K562 (cell line): ENCODE measurements around the gene AGTR1. TPM values are rescaled to one million over a fixed set of nuclear protein-coding genes. Genes with fewer than 3 reads are reported as not detected.

ENCODE experiments used
- ATAC-seq: fragments of 200-7000 bp; cut with Tn5 transposase; 3 replicates; pipeline ENCODE4 v1.9.1; 2020; ENCODE audit warnings: moderate library complexity
- BruUV-seq: library from RNA; stranded (reverse); fragments of 400-500 nt; replicated peaks from 2 replicates; lab custom pipeline; 2021; lab: Mats Ljungman, UMichigan
- CTCF ChIA-PET: fragments of 300-600 bp; formaldehyde crosslinking; extraction: SDS; loops from one replicate; lab custom pipeline; 2021; ENCODE audit warnings: low intra/inter-chr PET ratio; lab: Yijun Ruan, JAX
- POLR2A ChIA-PET: fragments of 300-600, 350-650 bp; sonication (Branson Sonifier 250); formaldehyde crosslinking; extraction: SDS; loops from one replicate; lab custom pipeline; 2021; ENCODE audit warnings: antibody characterized with exemption, inconsistent platforms; lab: Yijun Ruan, JAX
- DNase-seq, 4 experiments: peaks; one replicate each; pipeline versions ENCODE4 v3.0.0 to v3.0.0-alpha.2; 2011 to 2018; ENCODE audit warnings: low spot score in 3 of 4, mixed read lengths in 3 of 4; ENCODE audit errors: extremely low read depth in 1 of 4
- FAIRE-seq: peaks from 2 replicates; lab custom pipeline; 2011; peaks lifted over from hg19 to GRCh38; lab: Jason Lieb, UNC
- H2AFZ ChIP-seq: 2 replicates; pipeline ENCODE4 v1.6.0; 2011; ENCODE audit warnings: low read depth, low read length, control low read depth, inconsistent platforms
- H3K27ac ChIP-seq: fragments of 200-600 bp; 3 replicates; pipeline ENCODE4 v1.8.0; 2011; ENCODE audit warnings: low read depth, mild to moderate bottlenecking, control low read depth, inconsistent platforms, low read length, moderate library complexity, mixed read lengths; ENCODE audit errors: extremely low read depth
- H3K27me3 ChIP-seq, 2 experiments: fragments of 300-600 bp in 1 of 2; 2 replicates in 1 of 2; 3 replicates in 1 of 2; pipeline versions ENCODE4 v1.6.0 to v1.8.0; 2011; ENCODE audit warnings: inconsistent platforms in 2 of 2, low read length in 2 of 2, mild to moderate bottlenecking in 1 of 2, mixed read lengths in 1 of 2, moderate library complexity in 1 of 2; ENCODE audit not compliant: control insufficient read depth in 2 of 2, insufficient read depth in 2 of 2
- H3K36me3 ChIP-seq: fragments of 300-600 bp; 3 replicates; pipeline ENCODE4 v1.8.0; 2011; ENCODE audit warnings: mild to moderate bottlenecking, low read length, inconsistent platforms; ENCODE audit not compliant: control insufficient read depth, insufficient read depth
- H3K4me1 ChIP-seq, 2 experiments: fragments of 200-600 bp in 1 of 2; replicated peaks in 1 of 2; 2 replicates in 1 of 2; 3 replicates in 1 of 2; pipeline versions ENCODE4 v1.5.1 to v1.8.0; 2011; ENCODE audit warnings: inconsistent platforms in 2 of 2, low read length in 2 of 2, mild to moderate bottlenecking in 1 of 2, mixed read lengths in 1 of 2, moderate library complexity in 1 of 2; ENCODE audit not compliant: control insufficient read depth in 2 of 2, insufficient read depth in 2 of 2
- H3K4me2 ChIP-seq: 2 replicates; pipeline ENCODE4 v1.6.1; 2011; ENCODE audit warnings: low read length, control low read depth, inconsistent platforms, mixed read lengths; ENCODE audit not compliant: insufficient read depth
- H3K4me3 ChIP-seq: fragments of 200-600 bp; sonication (generic), shearing (Covaris generic); 2 replicates; pipeline ENCODE4 v1.5.1; 2016; ENCODE audit warnings: control low read depth, inconsistent platforms
- H3K79me2 ChIP-seq: fragments of 200-600 bp; 3 replicates; pipeline ENCODE4 v1.8.0; 2011; ENCODE audit warnings: low read length, inconsistent platforms; ENCODE audit not compliant: control insufficient read depth, insufficient read depth
- H3K9ac ChIP-seq, 2 experiments: 2 replicates each; pipeline versions ENCODE4 v1.6.0 to v1.6.1; 2011; ENCODE audit warnings: low read depth in 2 of 2, low read length in 2 of 2, control low read depth in 1 of 2, inconsistent platforms in 1 of 2, mild to moderate bottlenecking in 1 of 2, mixed read lengths in 1 of 2; ENCODE audit not compliant: insufficient read depth in 1 of 2
- H3K9me1 ChIP-seq: one replicate; pipeline ENCODE4 v1.6.0; 2011; ENCODE audit warnings: inconsistent platforms, mild to moderate bottlenecking, low read length, moderate library complexity; ENCODE audit not compliant: control insufficient read depth, insufficient read depth
- H3K9me3 ChIP-seq: replicated peaks from 2 replicates; pipeline ENCODE4 v1.5.1; 2011; ENCODE audit warnings: low read depth, low read length, inconsistent platforms; ENCODE audit not compliant: control insufficient read depth, insufficient read depth
- H4K20me1 ChIP-seq: replicated peaks from 2 replicates; pipeline ENCODE4 v1.6.1; 2011; ENCODE audit warnings: low read length, inconsistent platforms, mixed read lengths; ENCODE audit not compliant: control insufficient read depth, insufficient read depth
- CREB1 ChIP-seq, 2 experiments: sonication (generic) in 1 of 2; formaldehyde crosslinking in 1 of 2; IDR thresholded peaks; 2 replicates each; pipeline versions ENCODE4 v1.6.1 to v1.8.0; 2012 to 2022; ENCODE audit warnings: inconsistent platforms in 1 of 2, mild to moderate bottlenecking in 1 of 2, missing genetic modification reagents in 1 of 2, moderate library complexity in 1 of 2
- FOSL1 ChIP-seq: fragments of 200-800 bp; sonication (Bioruptor generic); conservative IDR thresholded peaks from 2 replicates; pipeline ENCODE4 v1.6.1; 2016; ENCODE audit warnings: missing genetic modification characterization, missing compliant biosample characterization
- HDAC6 ChIP-seq: IDR thresholded peaks from 2 replicates; pipeline ENCODE4 v1.6.1; 2012; ENCODE audit warnings: low read depth, mild to moderate bottlenecking, control low read depth, inconsistent platforms, low read length, moderate library complexity
- MAFK ChIP-seq: IDR thresholded peaks from 2 replicates; pipeline ENCODE4 v1.6.1; 2011; ENCODE audit warnings: low read length, improper control_type of control experiment
- MTF1 ChIP-seq: fragments of 250-450 bp; sonication (Bioruptor Pico); IDR thresholded peaks from 2 replicates; pipeline ENCODE4 v1.9.0; 2021; ENCODE audit warnings: moderate library complexity, mild to moderate bottlenecking, inconsistent platforms, borderline replicate concordance
- NR4A1 ChIP-seq, 2 experiments: fragments of 250-450 bp in 1 of 2; fragments of 450-650 bp in 1 of 2; sonication (Bioruptor Pico) in 1 of 2; IDR thresholded peaks; 2 replicates each; pipeline versions ENCODE4 v1.4.0 to v1.6.1; 2016 to 2020; ENCODE audit warnings: mild to moderate bottlenecking in 2 of 2, missing compliant biosample characterization in 1 of 2, missing genetic modification characterization in 1 of 2, moderate library complexity in 1 of 2
- POLR2AphosphoS5 ChIP-seq: IDR thresholded peaks from 2 replicates; pipeline ENCODE4 v1.6.1; 2011; ENCODE audit warnings: mild to moderate bottlenecking, low read depth, low read length, moderate library complexity; ENCODE audit not compliant: control insufficient read depth, insufficient read depth
- TCFL5 ChIP-seq: fragments of 250-450 bp; sonication (Bioruptor Pico); conservative IDR thresholded peaks from 2 replicates; pipeline ENCODE4 v1.6.1; 2021; ENCODE audit warnings: mild to moderate bottlenecking, moderate library complexity, matching md5 sums
- ZNF124 ChIP-seq: sonication (generic); formaldehyde crosslinking; IDR thresholded peaks from 2 replicates; pipeline ENCODE4 v1.8.1; 2022; ENCODE audit warnings: missing genetic modification reagents
- WGBS: fragments of 100-300 bp; shearing (Covaris generic); methylation state at CpG from one replicate; pipeline ENCODE4 v1.1.6; 2016; ENCODE audit warnings: low coverage, mixed read lengths; ENCODE audit not compliant: insufficient coverage; ENCODE audit errors: missing lambda C conversion rate; 5-methylcytosine and 5-hydroxymethylcytosine counted together
- in situ Hi-C: fragments of 300-500 bp; cut with MboI; formaldehyde crosslinking; loops from 4 replicates; pipeline ENCODE4 v1.15.0; 2018; ENCODE audit warnings: inconsistent platforms, mixed read lengths
- intact Hi-C: fragments of 100-400 bp; cut with micrococcal nuclease; formaldehyde crosslinking; loops from 2 replicates; pipeline ENCODE4 v1.14.2; 2022
- polyA plus RNA-seq, 8 experiments: library from polyadenylated mRNA; depleted of rRNA in 4 of 8; stranded (reverse) in 5 of 8; unstranded in 3 of 8; fragments of >200 nt; fragmentation: Nextera tagmentation in 2 of 8; fragmentation: Illumina TruSeq in 1 of 8; extraction: Ambion mirVana in 2 of 8; extraction: Trizol in 1 of 8; gene quantifications; 2 replicates each; pipeline versions ENCODE4 v1.2.1 to v1.2.3, GENCODE V29; 2011 to 2014; ENCODE audit warnings: inconsistent platforms in 1 of 8, missing spikeins in 1 of 8
- total RNA-seq, 7 experiments: library from RNA; depleted of rRNA in 6 of 7; stranded (reverse); fragments of >200 nt in 6 of 7; fragmentation: Illumina TruSeq in 2 of 7; extraction: Trizol in 2 of 7; gene quantifications; 2 replicates each; pipeline versions ENCODE4 v1.2.1 to v1.2.3, GENCODE V29; 2011 to 2021; ENCODE audit warnings: low replicate concordance in 1 of 7
- TF ChIP-seq, protein P1 (sequence below), 2 experiments: fragments of 450-650 bp; IDR thresholded peaks; 2 replicates each; pipeline ENCODE4 v1.6.1; 2016
- TF ChIP-seq, protein P2 (sequence below), 2 experiments: fragments of 450-650 bp in 1 of 2; sonication (generic) in 1 of 2; formaldehyde crosslinking in 1 of 2; IDR thresholded peaks in 1 of 2; conservative IDR thresholded peaks in 1 of 2; 2 replicates each; pipeline versions ENCODE4 v1.6.1 to v1.8.1; 2016 to 2023; ENCODE audit warnings: mild to moderate bottlenecking in 2 of 2, moderate library complexity in 2 of 2, inconsistent platforms in 1 of 2, missing genetic modification reagents in 1 of 2
- TF ChIP-seq, protein P3 (sequence below): fragments of 450-650 bp; IDR thresholded peaks from one replicate; pipeline ENCODE4 v1.6.1; 2018; ENCODE audit warnings: mild to moderate bottlenecking, moderate library complexity; ENCODE audit not compliant: partially characterized antibody

The AGTR1 gene
- total and polyA plus RNA-seq, 9 of the 15 experiments (the other 6 are each of a cell fraction or from before 2014, with no cell fraction given), result not detected

DNA sequence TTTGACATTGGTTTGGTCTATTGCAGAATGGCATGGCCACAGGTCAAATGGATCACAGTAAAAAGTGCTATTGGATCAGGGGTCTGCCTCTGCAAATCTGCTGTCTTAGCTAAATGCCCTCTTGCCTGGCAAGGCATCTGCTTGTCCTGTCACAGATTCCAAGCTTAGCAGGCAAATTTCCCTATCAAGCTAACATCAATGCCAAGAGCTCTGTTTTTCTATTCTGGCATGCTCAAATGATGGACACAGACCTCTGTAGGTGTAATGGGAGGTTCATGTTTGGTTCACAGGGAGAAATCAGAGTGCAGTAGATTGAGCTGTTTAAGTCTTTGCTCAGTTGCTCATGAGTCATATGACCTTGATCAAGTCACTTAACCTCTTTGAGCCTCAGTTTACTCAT lies 75.1 kb downstream of the AGTR1 start:
- H3K79me2 ChIP-seq, result no peaks in the 10 kb centered on the region
- TF ChIP-seq ZNF124, result no peak
- TF ChIP-seq, protein P1, sequence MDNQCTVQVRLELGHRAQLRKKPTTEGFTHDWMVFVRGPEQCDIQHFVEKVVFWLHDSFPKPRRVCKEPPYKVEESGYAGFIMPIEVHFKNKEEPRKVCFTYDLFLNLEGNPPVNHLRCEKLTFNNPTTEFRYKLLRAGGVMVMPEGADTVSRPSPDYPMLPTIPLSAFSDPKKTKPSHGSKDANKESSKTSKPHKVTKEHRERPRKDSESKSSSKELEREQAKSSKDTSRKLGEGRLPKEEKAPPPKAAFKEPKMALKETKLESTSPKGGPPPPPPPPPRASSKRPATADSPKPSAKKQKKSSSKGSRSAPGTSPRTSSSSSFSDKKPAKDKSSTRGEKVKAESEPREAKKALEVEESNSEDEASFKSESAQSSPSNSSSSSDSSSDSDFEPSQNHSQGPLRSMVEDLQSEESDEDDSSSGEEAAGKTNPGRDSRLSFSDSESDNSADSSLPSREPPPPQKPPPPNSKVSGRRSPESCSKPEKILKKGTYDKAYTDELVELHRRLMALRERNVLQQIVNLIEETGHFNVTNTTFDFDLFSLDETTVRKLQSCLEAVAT (IDR thresholded peaks at IDR 0.05), result no peak
- TF ChIP-seq CREB1 (IDR thresholded peaks at IDR 0.05), result no peak
- no peak for TF ChIP-seq CREB1 (CRISPR knock-in tag; IDR thresholded peaks at IDR 0.05)
- FAIRE-seq, result no peak
- H3K9me1 ChIP-seq, result no peaks in the 10 kb centered on the region
- no peaks in the 10 kb centered on the region for H3K36me3 ChIP-seq
- H2AFZ ChIP-seq, result no peak overlapping the region
- no peak overlapping the region for H3K4me2 ChIP-seq
- H3K9me3 ChIP-seq, result no peaks in the 10 kb centered on the region
- intact Hi-C loops, result no loop called here
- BruUV-seq, result no TSS peak
- H3K27ac ChIP-seq, result no peak overlapping the region
- DNase-seq, result no peak
- no peak for ATAC-seq
- H3K9ac ChIP-seq, result no peak overlapping the region
- no peaks in the 10 kb centered on the region for H3K4me1 ChIP-seq
- in situ Hi-C loops, result no loop called here
- H3K27me3 ChIP-seq, result no peaks in the 10 kb centered on the region
- ChIA-PET CTCF (no interaction called here), POLR2A (interaction anchor here (0.6 kb wide), 1 partner anchor 193 kb away, joined by 4 read pairs; no protein-coding TSS in a partner anchor)
- no peaks in the 10 kb centered on the region for H4K20me1 ChIP-seq
- no peak overlapping the region for H3K4me3 ChIP-seq

DNA sequence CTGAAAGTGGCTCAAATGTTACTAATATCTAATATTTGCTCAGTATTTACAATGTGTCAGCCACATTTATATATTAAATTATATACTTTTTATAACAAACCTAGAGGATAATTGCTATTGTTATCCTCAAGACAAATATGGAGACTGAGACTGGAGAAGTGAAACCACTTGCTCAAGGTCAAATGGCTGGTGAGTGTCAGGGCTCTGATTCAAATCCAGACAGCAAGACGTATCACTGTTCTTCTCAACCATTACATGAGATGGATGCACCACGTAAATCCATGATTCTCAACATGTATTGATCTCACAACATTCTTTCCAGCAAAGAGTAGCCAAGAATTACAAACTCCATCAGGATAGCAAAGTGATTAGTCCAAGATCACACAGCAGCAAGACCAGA lies 76.1 kb downstream of the AGTR1 start:
- ATAC-seq (no peak), FAIRE-seq (no peak)
- POLR2A ChIA-PET, result no interaction called here
- TF ChIP-seq MTF1 (CRISPR knock-in tag) (no peak), FOSL1 (tag) (no peak), TCFL5 (CRISPR knock-in tag) (no peak), NR4A1 (CRISPR knock-in tag; IDR thresholded peaks at IDR 0.05) (no peak), NR4A1 (tag; IDR thresholded peaks at IDR 0.05) (no peak), POLR2AphosphoS5 (no peak), HDAC6 (no peak), MAFK (no peak)
- TF ChIP-seq, protein P2, sequence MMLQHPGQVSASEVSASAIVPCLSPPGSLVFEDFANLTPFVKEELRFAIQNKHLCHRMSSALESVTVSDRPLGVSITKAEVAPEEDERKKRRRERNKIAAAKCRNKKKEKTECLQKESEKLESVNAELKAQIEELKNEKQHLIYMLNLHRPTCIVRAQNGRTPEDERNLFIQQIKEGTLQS (IDR thresholded peaks at IDR 0.05), result no peak
- TF ChIP-seq, protein P2 (CRISPR knock-in tag; conservative IDR thresholded peaks at IDR 0.05), result no peak
- TF ChIP-seq, protein P3, sequence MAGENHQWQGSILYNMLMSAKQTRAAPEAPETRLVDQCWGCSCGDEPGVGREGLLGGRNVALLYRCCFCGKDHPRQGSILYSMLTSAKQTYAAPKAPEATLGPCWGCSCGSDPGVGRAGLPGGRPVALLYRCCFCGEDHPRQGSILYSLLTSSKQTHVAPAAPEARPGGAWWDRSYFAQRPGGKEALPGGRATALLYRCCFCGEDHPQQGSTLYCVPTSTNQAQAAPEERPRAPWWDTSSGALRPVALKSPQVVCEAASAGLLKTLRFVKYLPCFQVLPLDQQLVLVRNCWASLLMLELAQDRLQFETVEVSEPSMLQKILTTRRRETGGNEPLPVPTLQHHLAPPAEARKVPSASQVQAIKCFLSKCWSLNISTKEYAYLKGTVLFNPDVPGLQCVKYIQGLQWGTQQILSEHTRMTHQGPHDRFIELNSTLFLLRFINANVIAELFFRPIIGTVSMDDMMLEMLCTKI, result no peak

More for the DNA sequence above, 76.1 kb downstream of the AGTR1 start:
- Histone ChIP-seq H2AFZ (no peak overlapping the region), H3K36me3 (no peaks in the 10 kb centered on the region), H3K27me3 (no peaks in the 10 kb centered on the region), H3K4me3 (no peak overlapping the region), H3K27ac (no peak overlapping the region), H3K9ac (no peak overlapping the region), H3K79me2 (no peaks in the 10 kb centered on the region), H4K20me1 (no peaks in the 10 kb centered on the region), H3K4me2 (no peak overlapping the region), H3K9me1 (no peaks in the 10 kb centered on the region), H3K9me3 (no peaks in the 10 kb centered on the region), H3K4me1 (no peaks in the 10 kb centered on the region)
- intact Hi-C loops, result no loop called here
- 7% methylated on average over 2 of the region's 2 CpGs for WGBS
- in situ Hi-C loops, result no loop called here
- CTCF ChIA-PET, result no interaction called here
- BruUV-seq, result no TSS peak
- DNase-seq, result no peak
